GM19099 (cell line): ENCODE results near the gene DPAGT1.

ENCODE experiments used
- POLR2A ChIP-seq: IDR thresholded peaks from 3 replicates; pipeline ENCODE4 v1.6.1; 2011; ENCODE audit warnings: low read depth; ENCODE audit not compliant: insufficient read length; ENCODE audit errors: extremely low read depth

Gene DPAGT1

GRCh38 chr11:119120639-119121007, 19.0 kb upstream of the DPAGT1 start:
- TF ChIP-seq POLR2A = no peak

- TF ChIP-seq POLR2A = no peak
Measured at GRCh38 chr11:119118946-119119345, 17.3 kb upstream of the DPAGT1 start.

GRCh38 chr11:119118227-119118626, 16.6 kb upstream of the DPAGT1 start:
- TF ChIP-seq POLR2A = no peak

- no peak for TF ChIP-seq POLR2A
Measured at GRCh38 chr11:119117004-119117706, 15.5 kb upstream of the DPAGT1 start.

- no peak for TF ChIP-seq POLR2A
Measured at GRCh38 chr11:119116601-119117000, 14.9 kb upstream of the DPAGT1 start.

- TF ChIP-seq POLR2A = no peak
Measured at GRCh38 chr11:119116235-119116594, 14.6 kb upstream of the DPAGT1 start.

- TF ChIP-seq POLR2A = no peak
Measured at GRCh38 chr11:119115484-119116234, 14.0 kb upstream of the DPAGT1 start.

- TF ChIP-seq POLR2A = no peak
Measured at GRCh38 chr11:119114351-119114750, 12.7 kb upstream of the DPAGT1 start.

- no peak for TF ChIP-seq POLR2A
Measured at GRCh38 chr11:119113716-119114115, 12.1 kb upstream of the DPAGT1 start.

- no peak for TF ChIP-seq POLR2A
Measured at GRCh38 chr11:119112314-119113020, 10.8 kb upstream of the DPAGT1 start.

- no peak for TF ChIP-seq POLR2A
Measured at GRCh38 chr11:119111361-119111925, 9.8 kb upstream of the DPAGT1 start.

- no peak for TF ChIP-seq POLR2A
Measured at GRCh38 chr11:119110439-119110838, 8.8 kb upstream of the DPAGT1 start.

GRCh38 chr11:119109843-119110242, 8.2 kb upstream of the DPAGT1 start:
- no peak for TF ChIP-seq POLR2A

GRCh38 chr11:119108857-119109221, 7.2 kb upstream of the DPAGT1 start:
- TF ChIP-seq POLR2A = no peak

GRCh38 chr11:119108146-119108856, 6.6 kb upstream of the DPAGT1 start:
- peak; percentile 32 for TF ChIP-seq POLR2A
